Right forelimb (tissue), 1 donor: ENCODE data around the gene IL17RB.

ENCODE experiments used
- DNase-seq: peaks from one replicate; pipeline ENCODE4 v3.0.0-alpha.2; 2018

Gene IL17RB

DNA sequence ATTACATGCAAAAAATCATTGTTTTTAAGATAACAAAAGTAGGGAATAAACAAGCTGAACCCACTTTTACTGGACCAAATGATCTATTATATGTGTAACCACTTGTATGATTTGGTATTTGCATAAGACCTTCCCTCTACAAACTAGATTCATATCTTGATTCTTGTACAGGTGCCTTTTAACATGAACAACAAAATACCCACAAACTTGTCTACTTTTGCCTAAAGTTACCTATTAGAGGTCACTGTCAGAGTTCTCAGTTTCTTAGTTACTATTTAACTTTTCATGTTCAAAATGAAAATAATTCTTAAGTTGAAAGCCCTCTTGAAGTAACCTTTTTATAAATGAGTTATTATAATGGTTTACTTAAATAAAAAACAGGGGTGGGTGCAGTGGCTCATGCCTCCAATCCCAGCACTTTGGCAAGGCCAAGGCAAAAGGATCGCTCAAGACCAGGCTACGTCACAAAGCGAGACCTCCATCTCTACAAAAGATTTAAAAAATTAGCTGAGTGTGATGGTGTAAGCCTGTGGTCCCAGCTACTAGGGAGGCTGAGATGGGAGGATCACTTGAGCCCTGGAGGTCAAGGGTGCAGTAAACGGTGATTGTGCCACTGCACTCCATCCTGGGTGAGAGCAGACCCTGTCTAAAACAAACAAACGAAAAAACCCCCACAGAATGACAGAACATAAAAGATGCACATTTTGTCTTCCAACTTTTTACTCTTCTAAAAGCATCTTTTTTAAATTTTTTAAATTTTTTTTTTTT lies 19.5 kb downstream of the IL17RB start:
- DNase-seq = no peak

DNA sequence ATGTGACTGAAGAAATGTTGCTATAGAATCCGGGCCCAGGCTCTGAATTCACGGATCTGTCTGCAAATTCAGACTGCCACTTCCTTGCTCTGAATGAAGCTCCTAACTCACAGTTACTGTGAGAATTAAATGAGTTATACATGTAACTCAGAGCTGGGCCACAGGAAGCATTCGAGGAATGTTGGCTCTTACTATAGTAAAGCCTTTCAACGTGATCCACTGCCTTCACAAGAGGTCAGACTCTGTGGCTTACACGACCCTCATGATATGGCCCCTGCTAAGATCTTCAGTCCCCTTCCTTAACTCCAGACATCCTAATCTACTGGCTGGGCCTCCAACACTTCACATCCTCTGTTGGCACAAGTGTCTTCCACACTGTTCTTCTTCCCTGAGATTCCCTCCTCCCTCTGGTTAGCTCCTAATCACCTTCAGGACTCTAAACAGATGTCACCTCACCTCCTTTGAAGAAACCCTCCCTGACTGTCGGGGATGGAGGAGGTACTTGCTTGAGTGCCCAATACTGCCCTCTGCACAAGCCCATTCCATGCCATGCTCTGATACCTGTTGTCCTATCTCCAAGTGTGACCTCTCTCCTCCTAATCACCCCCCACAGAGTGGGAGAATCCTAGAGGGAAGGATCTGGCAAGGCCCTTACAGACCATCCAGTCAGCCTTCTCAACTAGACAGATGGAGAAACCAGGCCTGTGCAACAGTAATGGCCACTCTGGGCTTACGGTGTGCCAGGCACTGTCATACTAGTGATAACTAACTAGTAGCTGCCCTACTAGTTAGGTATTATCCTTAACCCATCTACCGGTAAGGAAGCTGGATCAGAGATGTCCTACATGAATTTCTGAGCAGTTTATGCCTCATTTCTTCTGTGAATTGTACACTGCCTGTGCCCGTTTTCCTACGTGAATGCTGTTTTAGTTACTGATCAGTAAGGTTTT lies 34.3 kb downstream of the IL17RB start:
- DNase-seq = no peak

DNA sequence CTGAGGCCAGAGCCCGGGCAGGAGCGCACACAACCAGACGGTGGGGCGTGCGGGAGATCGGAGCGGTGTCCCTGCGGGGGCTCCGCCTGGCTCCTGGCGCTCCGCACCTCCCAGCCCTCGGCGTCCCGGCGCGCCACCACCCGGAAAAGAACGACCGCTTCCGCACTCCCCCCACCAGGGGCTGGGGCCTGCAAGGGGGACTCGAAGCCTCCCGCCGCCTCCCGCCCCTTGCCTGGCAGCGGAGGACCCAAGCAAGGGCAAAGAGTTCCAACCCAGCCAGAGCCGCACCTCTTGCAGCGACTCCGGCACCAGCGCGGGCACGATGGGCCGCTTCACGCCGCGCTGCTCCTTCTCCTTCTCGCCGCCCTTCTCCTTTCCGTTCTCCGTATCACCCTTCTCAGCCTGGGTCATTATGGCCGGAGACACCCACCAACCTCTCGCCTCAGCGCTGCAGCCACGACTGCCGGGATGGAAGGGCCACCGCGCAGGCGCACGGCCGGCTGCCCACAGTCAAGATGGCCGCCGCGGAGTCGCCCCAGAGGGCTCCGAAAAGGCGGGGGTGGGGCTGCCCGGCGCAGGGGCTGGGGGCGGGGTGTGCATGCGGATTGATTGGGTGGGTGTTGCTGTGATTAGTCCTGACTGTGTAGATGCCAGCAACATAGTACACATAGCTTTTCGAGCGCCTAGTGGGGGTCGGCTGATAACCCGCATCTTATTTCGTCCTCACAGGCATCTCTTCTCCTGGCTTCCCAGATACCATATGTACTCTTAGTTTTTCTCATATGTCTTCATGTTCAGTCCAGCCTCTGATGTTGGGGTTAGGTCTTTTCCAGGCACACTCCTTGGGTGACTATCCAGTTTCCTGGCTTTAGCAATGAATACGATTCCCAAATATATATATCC lies 35.6 kb downstream of the IL17RB start, which contains the start of gene ACTR8:
Gene ACTR8, minus strand, starts transcription at position 462 of the 903 bp plus-strand sequence. Its CDS starts 51 bp downstream, at position 411.
- peak; percentile 97 for DNase-seq

DNA sequence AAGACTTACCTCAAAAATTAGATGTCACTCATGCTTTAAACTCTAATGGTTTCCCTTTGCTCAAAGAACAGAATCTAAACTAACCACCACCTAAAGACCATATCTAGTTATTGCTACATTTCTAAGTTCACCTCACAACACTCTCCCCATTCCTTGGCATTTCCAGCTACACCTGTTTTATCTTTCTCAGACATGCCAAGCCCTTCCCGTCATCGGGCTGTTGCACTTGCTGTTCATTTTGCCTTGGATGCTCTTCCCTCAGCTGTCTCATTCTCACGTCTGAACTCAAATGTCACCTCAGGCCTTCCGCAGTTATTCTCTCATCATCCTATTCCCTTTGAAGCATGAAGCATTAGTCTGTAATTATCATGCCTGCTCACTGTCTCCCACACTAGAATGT lies 36.6 kb downstream of the IL17RB start:
- no peak for DNase-seq

DNA sequence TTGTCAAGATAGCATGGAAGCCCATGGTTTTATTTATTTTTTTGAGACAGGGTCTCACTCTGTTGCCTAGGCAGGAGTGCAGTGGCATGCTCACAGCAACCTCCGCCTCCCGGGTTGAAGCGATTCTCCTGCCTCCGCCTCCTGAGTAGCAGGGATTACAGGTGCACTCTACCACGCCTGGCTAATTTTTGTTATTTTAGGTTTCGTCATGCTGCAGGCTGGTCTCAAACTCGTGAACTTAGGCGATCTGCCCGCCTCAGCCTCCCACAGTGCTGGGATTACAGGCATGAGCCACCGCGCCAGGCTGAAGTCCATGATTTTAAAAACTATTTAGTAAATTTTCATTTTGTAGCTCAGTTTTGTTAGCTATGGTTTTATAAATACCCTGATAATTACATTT lies 38.3 kb downstream of the IL17RB start:
- DNase-seq = no peak

DNA sequence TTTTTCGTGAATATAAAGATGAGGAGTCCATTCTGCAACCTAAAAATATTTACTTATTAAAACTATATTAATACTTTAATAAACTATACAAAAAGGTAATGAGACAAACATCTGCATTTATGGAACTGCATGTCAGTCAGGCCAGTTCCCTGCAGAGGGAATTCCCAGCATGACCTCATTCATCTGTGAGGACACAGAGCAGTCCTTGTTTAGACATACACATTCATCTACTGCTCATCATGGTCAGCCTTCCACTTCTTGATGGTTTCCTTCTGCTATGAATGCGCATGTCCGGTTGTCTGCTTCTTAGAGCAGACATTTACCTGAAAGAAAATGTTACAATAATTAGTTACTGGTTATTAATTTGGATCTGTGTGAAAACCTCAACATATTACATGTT lies 38.9 kb downstream of the IL17RB start:
- DNase-seq = no peak

DNA sequence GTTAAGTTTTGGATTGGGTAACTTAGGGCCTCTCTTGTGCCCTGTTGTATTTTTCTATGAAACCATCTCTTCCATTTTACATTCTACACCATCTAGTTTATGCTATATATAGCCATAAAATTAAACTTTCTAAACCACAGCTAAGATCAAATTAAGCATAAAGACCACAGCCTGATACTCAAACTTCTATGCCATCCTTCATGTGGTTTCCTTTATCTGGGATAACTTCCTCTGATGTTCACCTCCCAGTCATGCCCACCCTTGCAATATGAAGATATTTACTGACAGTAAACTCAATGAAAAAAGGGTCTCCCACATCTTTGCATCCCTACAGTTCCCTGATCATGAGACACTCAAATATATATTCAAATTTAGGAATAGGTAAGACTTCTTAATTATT lies 41.1 kb downstream of the IL17RB start:
- DNase-seq = no peak

DNA sequence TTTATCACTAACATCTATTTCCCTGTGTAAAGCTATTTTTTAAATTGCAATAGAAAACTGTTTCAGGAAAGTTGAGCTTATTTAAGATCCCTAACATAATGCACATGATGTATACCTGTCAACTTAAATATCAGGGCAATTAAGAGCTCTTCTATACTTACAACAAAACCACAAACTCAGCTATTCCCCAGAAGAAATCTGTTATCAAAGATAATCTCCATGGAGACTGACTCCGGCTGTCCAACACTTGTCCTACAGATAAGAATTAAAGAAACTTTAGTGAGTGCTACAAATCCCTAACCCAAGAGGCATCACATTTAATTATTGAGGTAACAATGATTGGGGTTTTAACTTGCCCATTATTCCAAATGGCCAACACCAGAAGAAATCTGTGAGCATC lies 41.9 kb downstream of the IL17RB start:
- DNase-seq = no peak

DNA sequence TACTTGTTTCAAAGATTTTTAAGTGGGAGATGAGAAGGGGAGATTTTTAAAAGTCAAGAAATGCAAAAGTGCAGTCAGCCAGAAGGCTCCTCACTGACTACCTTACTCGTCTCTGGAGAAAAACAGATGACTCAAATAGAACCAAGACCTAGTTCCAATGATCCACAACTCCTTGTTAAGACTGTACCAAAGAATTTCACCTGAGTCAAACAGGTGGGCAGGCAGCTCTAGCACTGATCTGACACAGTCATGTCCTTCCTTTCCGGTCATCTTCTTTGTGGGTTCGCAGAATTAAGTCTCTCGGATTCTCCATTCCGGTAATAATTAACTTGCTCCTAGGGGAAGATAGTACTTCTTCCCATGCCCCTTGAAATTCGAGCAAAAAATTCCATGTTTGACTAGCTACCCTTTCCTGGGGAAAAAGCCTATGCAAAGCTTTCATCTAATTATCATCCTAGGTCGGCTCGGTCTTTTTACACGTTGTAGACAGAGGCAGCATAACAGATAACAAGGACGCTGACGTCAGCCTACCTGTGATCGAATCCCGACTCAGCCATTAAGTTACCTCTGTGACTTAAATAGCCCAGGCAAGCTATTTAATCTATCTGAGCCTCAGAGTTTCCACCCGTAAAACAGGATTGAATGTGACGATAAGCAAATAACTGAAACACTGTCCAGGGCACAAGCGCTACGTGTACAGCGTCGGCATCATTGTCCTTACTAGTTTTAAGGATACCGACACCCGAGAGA lies 44.5 kb downstream of the IL17RB start:
- no peak for DNase-seq

DNA sequence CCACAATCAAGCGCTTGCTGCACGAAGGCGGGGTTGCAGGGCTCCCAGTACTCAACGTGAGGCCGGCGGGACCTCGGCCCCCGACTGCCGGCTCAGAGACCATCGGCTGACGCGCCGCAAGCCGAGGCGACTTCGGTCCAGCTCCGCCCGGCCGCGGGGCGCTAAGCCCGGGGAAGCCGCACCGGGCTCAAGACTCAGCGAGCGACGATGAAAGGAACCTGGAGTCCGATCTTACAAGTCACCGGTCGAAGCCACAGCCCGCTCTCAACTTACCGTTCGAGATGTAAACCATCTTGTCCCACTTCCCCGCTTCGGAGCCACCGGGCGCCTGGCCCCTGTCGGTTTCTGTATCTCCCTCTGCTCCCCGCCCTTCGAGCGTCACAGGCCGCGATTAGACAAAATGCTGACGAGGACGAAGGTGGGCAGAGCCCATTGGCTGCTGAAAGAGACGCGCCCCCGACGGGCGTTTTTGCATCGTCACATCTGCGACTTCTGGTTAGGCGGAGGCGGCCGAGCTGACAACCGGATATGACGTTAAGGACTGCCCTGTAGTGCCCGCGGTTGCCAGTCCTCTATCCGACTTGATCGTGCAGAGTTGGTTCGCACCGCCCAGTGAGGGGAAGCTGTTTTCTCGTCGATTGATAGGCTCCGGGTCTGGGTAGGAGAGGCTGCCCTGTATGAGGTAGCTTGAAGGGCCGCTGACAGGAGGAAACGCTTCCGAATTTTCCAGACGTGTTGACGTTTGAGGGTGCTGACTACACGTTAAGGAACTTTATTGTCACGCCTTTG lies 45.3 kb downstream of the IL17RB start, which contains the start of gene SELENOK:
Gene SELENOK, minus strand, starts transcription at position 363 of the 789 bp plus-strand sequence.
- DNase-seq = peak; percentile 99

DNA sequence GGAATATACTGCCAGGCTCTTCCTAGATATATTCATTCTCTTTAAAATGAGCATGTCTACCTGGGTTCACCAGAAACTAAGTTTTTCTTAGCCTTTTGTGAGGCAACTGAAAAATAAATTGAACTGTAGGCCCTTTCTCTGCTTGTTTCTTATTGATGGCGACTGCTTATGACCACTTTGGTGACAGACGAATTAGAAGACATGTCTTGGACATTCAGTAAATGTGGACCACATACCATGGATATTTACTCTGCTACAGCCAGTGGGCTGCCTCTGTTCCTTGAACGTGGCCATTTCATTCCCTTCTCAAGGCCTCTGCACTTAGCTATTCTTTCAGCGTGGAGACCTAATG lies 45.9 kb downstream of the IL17RB start:
- peak; percentile 44 for DNase-seq

DNA sequence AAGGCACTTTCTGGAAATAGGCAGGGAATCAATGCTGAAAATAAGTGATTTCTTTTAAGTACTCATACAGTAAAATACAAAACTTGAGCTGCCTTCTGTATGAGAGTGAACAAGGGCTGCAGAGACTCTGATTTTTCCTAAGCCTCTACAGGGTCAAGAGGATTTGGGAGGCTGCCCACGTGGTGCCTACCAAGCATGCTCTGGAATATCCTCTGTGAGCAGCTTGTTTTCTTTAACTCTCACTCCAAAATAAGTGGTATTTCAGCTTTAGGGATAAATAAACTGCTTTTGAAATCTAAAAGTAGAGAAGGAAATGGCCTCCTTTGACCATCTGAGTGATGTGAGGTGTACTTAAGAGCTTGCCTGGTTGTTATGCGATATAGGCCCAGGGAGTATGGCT lies 53.4 kb downstream of the IL17RB start:
- no peak for DNase-seq

DNA sequence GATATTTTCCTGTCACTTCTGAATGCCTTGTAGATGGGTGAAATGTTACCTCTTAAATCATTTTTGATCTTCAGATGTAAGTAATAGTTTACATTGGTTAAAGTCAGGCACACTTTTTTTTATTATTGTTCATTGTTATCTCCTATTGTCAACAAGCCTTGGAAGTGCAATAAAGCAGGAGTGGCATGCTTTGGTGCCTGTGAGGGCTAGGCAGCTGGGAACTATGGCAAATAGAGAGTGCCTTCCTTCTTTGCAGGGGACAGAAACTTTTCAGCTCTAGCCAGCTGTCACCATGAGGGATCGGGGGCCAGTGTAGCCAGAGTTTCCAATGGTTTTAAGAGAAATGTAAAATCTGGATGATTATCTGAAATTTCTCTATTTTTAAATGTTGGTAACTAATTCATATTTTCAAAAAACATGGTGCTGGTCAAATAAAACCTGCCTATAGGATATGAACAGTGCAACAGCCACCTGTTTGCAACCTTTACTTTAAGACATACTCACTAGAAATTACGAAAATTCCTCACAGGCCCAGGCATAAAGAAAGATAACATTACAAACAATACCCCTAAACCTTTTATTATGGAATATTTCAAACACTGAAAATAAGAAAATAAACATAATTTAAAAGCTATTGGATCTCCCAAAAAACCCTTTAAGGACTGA lies 54.4 kb downstream of the IL17RB start:
- DNase-seq = no peak

DNA sequence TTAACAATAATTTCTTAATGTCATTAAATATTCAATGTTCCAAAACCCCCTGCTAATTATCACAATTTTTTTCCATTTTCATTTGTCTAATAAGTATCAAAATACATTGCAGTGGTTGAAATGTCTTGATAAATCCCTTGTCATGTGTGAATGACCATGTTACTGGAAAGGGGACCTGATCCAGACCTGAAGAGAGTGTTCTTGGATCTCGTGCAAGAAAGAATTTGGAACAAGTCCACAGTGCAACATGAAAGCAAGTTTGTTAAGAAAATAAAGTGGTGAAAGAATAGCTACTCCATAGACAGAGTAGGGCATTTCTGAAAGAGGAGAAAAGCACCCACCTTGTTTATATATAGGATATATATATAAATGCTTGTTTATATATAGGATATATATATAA lies 55.7 kb downstream of the IL17RB start:
- no peak for DNase-seq

DNA sequence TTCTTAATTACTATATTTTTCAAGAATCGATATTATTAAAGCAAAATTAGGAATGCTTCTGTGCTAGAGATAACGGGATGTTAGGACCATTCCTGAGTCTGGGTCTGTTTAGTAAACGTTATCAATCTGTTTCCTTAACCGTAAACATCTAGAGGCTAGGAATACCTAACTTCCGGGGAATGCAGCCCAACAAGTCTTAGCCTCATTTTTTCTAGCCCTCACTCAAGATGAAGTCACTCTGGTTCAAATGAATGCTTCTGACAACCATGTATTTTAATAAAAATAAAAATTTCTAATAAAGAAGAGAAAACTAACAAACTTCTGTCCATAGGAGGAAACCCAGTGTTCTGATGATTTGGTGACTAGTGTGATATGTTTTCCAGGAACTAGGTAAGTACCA lies 56.3 kb downstream of the IL17RB start:
- DNase-seq = no peak

DNA sequence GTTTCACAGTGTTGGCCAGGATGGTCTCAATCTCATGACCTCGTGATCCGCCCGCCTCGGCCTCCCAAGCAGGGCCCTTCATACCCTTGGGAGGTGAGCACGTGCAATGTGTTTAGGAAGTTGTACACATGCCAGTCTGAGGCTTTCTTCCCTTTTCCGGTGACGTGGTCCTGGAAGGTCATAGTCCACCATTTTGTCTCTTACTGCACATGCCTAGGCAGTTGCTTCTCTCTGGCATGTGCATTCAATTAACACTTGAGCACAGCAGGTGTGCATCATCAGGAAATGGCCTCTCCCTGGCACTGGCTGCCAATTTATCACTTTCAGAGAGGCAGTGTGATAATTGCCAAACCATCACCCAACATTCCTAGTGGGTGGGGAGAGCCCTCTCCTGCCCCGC lies 67.0 kb downstream of the IL17RB start:
- no peak for DNase-seq
